ENCODE data around the gene FRMPD4. TPM values are rescaled to one million over a fixed set of nuclear protein-coding genes. Genes with fewer than 3 reads are reported as not detected.

Gene FRMPD4
- total RNA-seq, 1 donor, result 3.9 TPM

GRCh38 chrX:12463052-12463451 lies 324.8 kb downstream of the FRMPD4 start:
- no peak for DNase-seq (ENCODE audit: low read depth)
- TF ChIP-seq CTCF (IDR thresholded peaks at IDR 0.05; ENCODE audit: insufficient read depth, low read depth, low read length), result no peak
- no peak overlapping the region for H3K4me3 ChIP-seq (ENCODE audit: low read depth, low read length)

- no peak for DNase-seq (ENCODE audit: low read depth)
- no peak overlapping the region for H3K4me3 ChIP-seq (ENCODE audit: low read depth, low read length)
These were observed 325.6 kb downstream of the FRMPD4 start for GRCh38 chrX:12463873-12464272.

GRCh38 chrX:12467321-12467720 lies 329.0 kb downstream of the FRMPD4 start:
- H3K4me3 ChIP-seq (ENCODE audit: low read depth, low read length), result no peak overlapping the region
- DNase-seq (ENCODE audit: low read depth), result no peak
- TF ChIP-seq CTCF (IDR thresholded peaks at IDR 0.05; ENCODE audit: insufficient read depth, low read depth, low read length), result no peak

More at GRCh38 chrX:12463873-12464272, 325.6 kb downstream of the FRMPD4 start:
- TF ChIP-seq CTCF (IDR thresholded peaks at IDR 0.05; ENCODE audit: insufficient read depth, low read depth, low read length), result no peak

- H3K4me3 ChIP-seq (ENCODE audit: low read depth, low read length), result no peak overlapping the region
- no peak for TF ChIP-seq CTCF (IDR thresholded peaks at IDR 0.05; ENCODE audit: insufficient read depth, low read depth, low read length)
- DNase-seq (ENCODE audit: low read depth), result no peak
These were observed 331.0 kb downstream of the FRMPD4 start for GRCh38 chrX:12469296-12469695.

GRCh38 chrX:12471061-12471460 lies 332.8 kb downstream of the FRMPD4 start:
- H3K4me3 ChIP-seq (ENCODE audit: low read depth, low read length), result no peak overlapping the region
- DNase-seq (ENCODE audit: low read depth), result no peak
- TF ChIP-seq CTCF (IDR thresholded peaks at IDR 0.05; ENCODE audit: insufficient read depth, low read depth, low read length), result no peak

GRCh38 chrX:12480956-12481355 lies 342.7 kb downstream of the FRMPD4 start:
- no peak for TF ChIP-seq CTCF (IDR thresholded peaks at IDR 0.05; ENCODE audit: insufficient read depth, low read depth, low read length)
- DNase-seq (ENCODE audit: low read depth), result no peak

GRCh38 chrX:12488220-12488619 lies 349.9 kb downstream of the FRMPD4 start:
- DNase-seq (ENCODE audit: low read depth), result no peak
- TF ChIP-seq CTCF (IDR thresholded peaks at IDR 0.05; ENCODE audit: insufficient read depth, low read depth, low read length), result no peak

More at GRCh38 chrX:12480956-12481355, 342.7 kb downstream of the FRMPD4 start:
- H3K4me3 ChIP-seq (ENCODE audit: low read depth, low read length), result no peak overlapping the region

More at GRCh38 chrX:12488220-12488619, 349.9 kb downstream of the FRMPD4 start:
- H3K4me3 ChIP-seq (ENCODE audit: low read depth, low read length), result no peak overlapping the region

All from fibroblast of villous mesenchyme (primary cell).